GM12864 (cell line): ENCODE data around the gene MFSD8.

Source experiments
- DNase-seq: peaks from one replicate; pipeline ENCODE4 v3.0.0-alpha.2; 2011; ENCODE audit warnings: low read depth
- H3K4me3 ChIP-seq: 2 replicates; pipeline ENCODE4 v1.5.1; 2011; ENCODE audit warnings: mild to moderate bottlenecking, low read depth, low read length, control low read depth
- CTCF ChIP-seq: IDR thresholded peaks from 2 replicates; pipeline ENCODE4 v1.5.1; 2011; ENCODE audit warnings: low read depth, mild to moderate bottlenecking, moderate library complexity, low read length, control low read depth, inconsistent platforms; ENCODE audit errors: missing control alignments

The MFSD8 gene

DNA sequence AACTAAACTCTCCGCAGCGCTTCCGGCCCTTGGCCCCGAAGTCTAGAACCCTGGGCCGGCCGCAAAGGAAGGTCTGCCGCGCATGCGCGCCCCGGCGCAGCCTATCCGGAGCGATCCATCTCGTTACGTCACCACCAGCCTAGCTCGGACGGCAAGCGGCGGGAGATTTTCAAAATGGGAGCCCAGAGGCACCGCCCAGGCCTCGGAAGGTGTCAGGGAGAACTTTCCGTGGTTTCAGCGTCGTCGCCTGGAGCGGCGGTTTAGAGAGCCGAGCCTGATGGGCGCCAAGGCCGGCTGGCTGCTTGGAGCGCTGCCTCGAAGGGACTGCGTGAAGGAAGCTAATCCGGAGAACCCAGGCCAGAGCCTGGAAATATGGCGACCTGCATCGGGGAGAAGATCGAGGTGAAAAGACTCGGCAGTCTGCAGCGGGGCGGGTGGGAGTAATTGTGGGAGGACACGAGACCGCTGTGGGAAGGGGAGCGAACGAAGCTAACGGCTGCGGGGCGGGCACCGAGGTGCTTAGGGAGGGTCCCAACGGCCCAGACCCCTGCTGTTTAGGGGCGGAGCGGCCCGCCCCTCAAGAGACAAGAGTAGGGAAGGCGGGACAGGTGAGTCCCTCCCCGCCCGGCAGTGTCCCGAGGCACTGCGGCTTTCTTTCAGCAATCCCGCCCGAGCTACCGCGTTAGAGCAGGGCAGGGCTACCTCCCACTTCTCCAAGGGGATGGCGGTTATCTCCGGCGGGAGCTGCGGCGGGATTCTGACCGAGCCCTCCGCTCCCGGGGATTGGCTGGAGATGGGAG lies 84.0 kb downstream of the MFSD8 start, which contains the start of gene PLK4:
TSS of gene PLK4 (plus strand) at position 131 of the 800 bp plus-strand sequence. CDS start at position 373, 242 bp downstream.
- peak within 1 kb of the TSS; percentile 73 for H3K4me3 ChIP-seq
- no peak for TF ChIP-seq CTCF
- DNase-seq: peak; percentile 91

DNA sequence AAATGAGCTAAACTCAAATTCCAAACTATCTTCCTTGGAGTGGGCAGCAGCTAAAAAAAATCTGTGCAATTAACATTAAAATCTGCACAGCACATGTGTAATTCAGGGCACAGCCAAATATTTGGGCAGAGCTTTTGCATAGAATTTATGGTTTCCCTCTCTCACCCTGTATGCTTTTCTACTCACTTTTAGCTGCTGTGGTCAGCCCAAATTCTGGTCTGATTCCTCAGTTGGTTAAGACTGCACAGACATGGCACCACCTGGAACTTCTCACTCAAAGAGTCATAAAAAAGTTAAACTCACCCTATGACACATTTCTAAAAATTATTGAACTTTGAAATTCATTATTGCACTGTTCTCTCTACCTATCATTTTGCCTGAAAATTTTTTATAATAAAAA lies 89.2 kb downstream of the MFSD8 start:
- DNase-seq: no peak
- H3K4me3 ChIP-seq: no peak overlapping the region
- no peak for TF ChIP-seq CTCF

DNA sequence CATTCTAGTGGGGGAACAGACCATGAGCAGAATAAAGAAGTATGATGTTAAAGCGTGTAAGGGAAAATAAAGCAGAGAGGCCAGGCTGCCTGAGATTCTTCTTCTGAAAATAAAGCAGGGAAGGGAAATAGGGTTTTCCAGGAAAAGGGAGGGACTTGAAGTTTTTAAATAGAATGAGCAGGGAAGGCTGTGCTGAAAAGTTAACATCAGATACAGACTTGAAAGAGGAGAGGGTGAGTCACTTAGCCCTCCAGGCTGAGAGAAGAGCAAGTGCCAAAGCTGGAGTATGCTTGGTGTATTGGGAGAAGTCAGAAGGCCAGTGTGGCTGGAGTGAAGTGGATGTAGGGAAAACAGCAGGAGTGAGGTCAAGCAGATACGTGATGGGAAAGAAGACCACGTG lies 94.3 kb downstream of the MFSD8 start:
- TF ChIP-seq CTCF: no peak
- DNase-seq: no peak
- H3K4me3 ChIP-seq: no peak overlapping the region

DNA sequence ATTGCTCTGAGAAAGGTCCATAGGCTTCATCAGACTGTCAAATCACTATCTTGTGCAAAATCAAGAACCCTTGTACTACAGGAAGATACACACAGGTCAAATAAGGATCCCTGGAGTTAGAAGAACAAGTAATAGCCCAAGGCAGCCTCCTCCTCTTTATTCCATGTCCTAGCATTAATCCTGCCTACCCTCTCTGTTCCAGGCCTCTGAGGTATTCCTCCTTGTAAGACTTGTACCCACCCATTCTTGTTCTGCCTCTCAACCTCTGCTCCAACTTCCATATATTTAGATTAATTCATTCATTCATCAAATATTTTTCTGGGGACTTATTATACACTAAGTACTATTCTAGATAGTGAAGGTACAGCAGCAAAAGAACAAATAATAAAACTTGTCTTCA lies 94.7 kb downstream of the MFSD8 start:
- H3K4me3 ChIP-seq: no peak overlapping the region
- no peak for DNase-seq
- no peak for TF ChIP-seq CTCF

- no peak for DNase-seq
- H3K4me3 ChIP-seq: no peak overlapping the region
- no peak for TF ChIP-seq CTCF
Observed at GRCh38 chr4:127868196-127868595, 96.8 kb downstream of the MFSD8 start.
